HepG2 (cell line): ENCODE measurements around the gene MCOLN3.

ENCODE experiments used
- CENPBD1 ChIP-seq: sonication (generic); formaldehyde crosslinking; IDR thresholded peaks from 2 replicates; pipeline ENCODE4 v1.8.0; 2022; ENCODE audit warnings: missing genetic modification reagents, low read depth, mild to moderate bottlenecking, borderline replicate concordance
- NFATC3 ChIP-seq: sonication (generic); formaldehyde crosslinking; IDR thresholded peaks from 2 replicates; pipeline ENCODE4 v1.5.1; 2020; ENCODE audit warnings: mild to moderate bottlenecking, missing genetic modification reagents

- TF ChIP-seq CENPBD1 (CRISPR knock-in tag) (no peak), NFATC3 (CRISPR knock-in tag) (no peak)
Measured at GRCh38 chr1:85093644-85094043, 45.3 kb upstream of the MCOLN3 start.
